CD14-positive monocyte (primary cell): ENCODE data around the gene ING1. TPM values are rescaled to one million over a fixed set of nuclear protein-coding genes. Genes with fewer than 3 reads are reported as not detected.

Source experiments
- DNase-seq, 3 donors: peaks; one replicate each; pipeline ENCODE4 v3.0.0-alpha.2; 2011 to 2022
- H2AFZ ChIP-seq: 2 replicates; pipeline ENCODE4 v1.6.0; 2012; ENCODE audit warnings: mild to moderate bottlenecking, low read depth, low read length, inconsistent platforms; ENCODE audit not compliant: insufficient read depth, poor library complexity, severe bottlenecking
- H3K27ac ChIP-seq, 2 donors: 1 replicate in 1 of 2; 2 replicates in 1 of 2; pipeline ENCODE4 v1.5.1; 2012 to 2013; ENCODE audit warnings: low read length in 2 of 2, control low read depth in 1 of 2, inconsistent platforms in 1 of 2, low read depth in 1 of 2, mild to moderate bottlenecking in 1 of 2
- H3K27me3 ChIP-seq, 2 donors: one replicate each; pipeline versions ENCODE4 v1.6.0 to v1.6.1; 2011 to 2013; ENCODE audit warnings: low read length in 2 of 2; ENCODE audit not compliant: control insufficient read depth in 2 of 2, insufficient read depth in 2 of 2
- H3K36me3 ChIP-seq, 2 donors: replicated peaks in 1 of 2; 1 replicate in 1 of 2; 2 replicates in 1 of 2; pipeline versions ENCODE4 v1.5.1 to v1.6.1; 2012 to 2013; ENCODE audit warnings: low read length in 2 of 2, control low read depth in 1 of 2, inconsistent platforms in 1 of 2, mild to moderate bottlenecking in 1 of 2; ENCODE audit not compliant: insufficient read depth in 2 of 2, control insufficient read depth in 1 of 2
- H3K4me1 ChIP-seq, 2 donors: 1 replicate in 1 of 2; 2 replicates in 1 of 2; pipeline versions ENCODE4 v1.5.1 to v1.6.1; 2012 to 2013; ENCODE audit warnings: low read length in 2 of 2, control low read depth in 1 of 2, inconsistent platforms in 1 of 2, mild to moderate bottlenecking in 1 of 2, moderate library complexity in 1 of 2; ENCODE audit not compliant: insufficient read depth in 2 of 2, control insufficient read depth in 1 of 2
- H3K4me2 ChIP-seq: replicated peaks from 2 replicates; pipeline ENCODE3; 2012; ENCODE audit warnings: low read length, moderate library complexity, mild to moderate bottlenecking; ENCODE audit not compliant: poor library complexity, severe bottlenecking; ENCODE audit errors: extremely low read depth
- H3K4me3 ChIP-seq, 3 experiments: fragments of 200-600 bp in 1 of 3; sonication (generic) in 1 of 3; replicated peaks in 1 of 3; 1 replicate in 2 of 3; 2 replicates in 1 of 3; pipeline ENCODE4 v1.5.1; 2011 to 2013; ENCODE audit warnings: low read length in 3 of 3, mild to moderate bottlenecking in 3 of 3, control low read depth in 2 of 3, low read depth in 2 of 3, inconsistent platforms in 1 of 3, moderate library complexity in 1 of 3
- H3K79me2 ChIP-seq: 2 replicates; pipeline ENCODE4 v1.6.0; 2012; ENCODE audit warnings: mild to moderate bottlenecking, control low read depth, inconsistent platforms, low read length, moderate library complexity; ENCODE audit not compliant: insufficient read depth
- H3K9ac ChIP-seq: 2 replicates; pipeline ENCODE4 v1.6.0; 2017; ENCODE audit warnings: low read length, mild to moderate bottlenecking; ENCODE audit not compliant: insufficient read depth, poor library complexity, severe bottlenecking
- H3K9me3 ChIP-seq, 2 donors: replicated peaks in 1 of 2; 1 replicate in 1 of 2; 2 replicates in 1 of 2; pipeline versions ENCODE4 v1.5.1 to v1.6.1; 2012 to 2013; ENCODE audit warnings: low read length in 2 of 2, control low read depth in 1 of 2; ENCODE audit not compliant: control insufficient read depth in 1 of 2, insufficient read depth in 1 of 2
- H4K20me1 ChIP-seq: 2 replicates; pipeline ENCODE4 v1.6.0; 2012; ENCODE audit warnings: mild to moderate bottlenecking, low read length, control low read depth, moderate library complexity; ENCODE audit not compliant: insufficient read depth
- H3K27ac Mint-ChIP-seq, 7 donors: one replicate each; pipeline ENCODE4 v1.8.0; 2020; ENCODE audit warnings: mild to moderate bottlenecking in 7 of 7, mixed read lengths in 7 of 7, moderate library complexity in 6 of 7, inconsistent platforms in 2 of 7
- H3K27me3 Mint-ChIP-seq, 3 donors: one replicate each; pipeline ENCODE4 v1.8.0; 2021 to 2022; ENCODE audit warnings: low read depth in 3 of 3, mild to moderate bottlenecking in 3 of 3, mixed read lengths in 3 of 3, moderate library complexity in 3 of 3, inconsistent platforms in 1 of 3
- H3K36me3 Mint-ChIP-seq, 2 donors: one replicate each; pipeline ENCODE4 v1.8.0; 2020; ENCODE audit warnings: mixed read lengths in 2 of 2, inconsistent platforms in 1 of 2, mild to moderate bottlenecking in 1 of 2
- H3K4me1 Mint-ChIP-seq: one replicate; pipeline ENCODE4 v1.8.0; 2020; ENCODE audit warnings: mild to moderate bottlenecking, mixed read lengths
- H3K4me3 Mint-ChIP-seq, 2 donors: one replicate each; pipeline ENCODE4 v1.8.0; 2020; ENCODE audit warnings: mild to moderate bottlenecking in 2 of 2, mixed read lengths in 2 of 2, moderate library complexity in 1 of 2
- H3K9me3 Mint-ChIP-seq, 7 donors: one replicate each; pipeline ENCODE4 v1.8.0; 2020 to 2022; ENCODE audit warnings: mixed read lengths in 7 of 7, mild to moderate bottlenecking in 6 of 7, moderate library complexity in 6 of 7, inconsistent platforms in 2 of 7
- WGBS: methylation state at CpG from one replicate; pipeline ENCODE4 v1.1.5; 2013; ENCODE audit warnings: missing lambda C conversion rate; ENCODE audit not compliant: insufficient coverage; 5-methylcytosine and 5-hydroxymethylcytosine counted together
- intact Hi-C, 2 donors: fragments of 100-400 bp; cut with micrococcal nuclease; formaldehyde crosslinking; loops; one replicate each; pipeline versions ENCODE4 v1.15.0 to v1.15.1; 2023
- polyA plus RNA-seq, 3 donors: library from polyadenylated mRNA; depleted of rRNA in 1 of 3; unstranded in 2 of 3; stranded (reverse) in 1 of 3; fragments of 300-500 nt in 2 of 3; fragments of >200 nt in 1 of 3; fragmentation: Illumina TruSeq in 2 of 3; gene quantifications; 1 replicate in 2 of 3; 2 replicates in 1 of 3; pipeline ENCODE4 v1.2.3, GENCODE V29; 2012 to 2021
- TF ChIP-seq, protein P1 (sequence below): fragments of 200-600 bp; IDR thresholded peaks from one replicate; pipeline ENCODE4 v1.8.0; 2022; ENCODE audit warnings: antibody characterized with exemption, mild to moderate bottlenecking

The ING1 gene
- polyA plus RNA-seq, 3 donors = 8.4 to 128 (median 11.8) TPM

DNA sequence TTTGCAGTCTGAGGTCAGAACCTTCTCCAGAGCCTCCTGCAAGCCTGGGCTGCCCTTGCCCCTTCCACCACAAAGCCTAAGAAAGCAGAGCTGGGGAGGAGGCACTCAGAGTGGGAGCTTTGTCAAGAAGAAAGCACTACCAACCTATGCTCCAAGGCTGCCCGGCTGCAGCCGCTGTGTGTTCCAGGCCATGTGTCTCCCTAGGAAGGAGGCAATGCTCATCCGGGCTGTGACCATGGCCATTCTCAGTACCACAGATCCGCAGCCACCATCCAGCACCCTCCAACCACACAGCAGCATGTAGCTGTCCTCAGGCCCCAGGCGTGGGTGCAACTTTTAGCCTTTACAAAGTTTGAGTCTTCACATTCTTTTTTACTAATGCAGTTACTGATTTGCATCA lies 29.6 kb upstream of the ING1 start:
- H3K27me3 Mint-ChIP-seq = no peaks in the 10 kb centered on the region
- no peak overlapping the region for H3K4me3 Mint-ChIP-seq
- no peak overlapping the region for H3K4me3 ChIP-seq
- no peaks in the 10 kb centered on the region for H3K4me1 ChIP-seq
- DNase-seq = no peak
- peak overlapping the region in 4 of 7 donors; percentile 23 to 85 (median 68) for H3K27ac Mint-ChIP-seq
- no peaks in the 10 kb centered on the region for H4K20me1 ChIP-seq
- H2AFZ ChIP-seq = no peak overlapping the region
- peaks cover 64 to 85% of the 10 kb centered on the region in 2 donors for H3K36me3 Mint-ChIP-seq
- intact Hi-C loops = loop anchor here in 1 of 2 donors (5.0 kb wide), 1 partner anchor 33 kb away; no protein-coding TSS in a partner anchor
- peaks cover 0 to 2% (median 0%) of the 10 kb centered on the region in 7 donors for H3K9me3 Mint-ChIP-seq
- peak overlapping the region in 1 of 2 donors; percentile 52 for H3K27ac ChIP-seq
- no peaks in the 10 kb centered on the region for H3K27me3 ChIP-seq
- H3K4me2 ChIP-seq = no peak overlapping the region
- H3K9me3 ChIP-seq = no peaks in the 10 kb centered on the region
- TF ChIP-seq, protein P1, sequence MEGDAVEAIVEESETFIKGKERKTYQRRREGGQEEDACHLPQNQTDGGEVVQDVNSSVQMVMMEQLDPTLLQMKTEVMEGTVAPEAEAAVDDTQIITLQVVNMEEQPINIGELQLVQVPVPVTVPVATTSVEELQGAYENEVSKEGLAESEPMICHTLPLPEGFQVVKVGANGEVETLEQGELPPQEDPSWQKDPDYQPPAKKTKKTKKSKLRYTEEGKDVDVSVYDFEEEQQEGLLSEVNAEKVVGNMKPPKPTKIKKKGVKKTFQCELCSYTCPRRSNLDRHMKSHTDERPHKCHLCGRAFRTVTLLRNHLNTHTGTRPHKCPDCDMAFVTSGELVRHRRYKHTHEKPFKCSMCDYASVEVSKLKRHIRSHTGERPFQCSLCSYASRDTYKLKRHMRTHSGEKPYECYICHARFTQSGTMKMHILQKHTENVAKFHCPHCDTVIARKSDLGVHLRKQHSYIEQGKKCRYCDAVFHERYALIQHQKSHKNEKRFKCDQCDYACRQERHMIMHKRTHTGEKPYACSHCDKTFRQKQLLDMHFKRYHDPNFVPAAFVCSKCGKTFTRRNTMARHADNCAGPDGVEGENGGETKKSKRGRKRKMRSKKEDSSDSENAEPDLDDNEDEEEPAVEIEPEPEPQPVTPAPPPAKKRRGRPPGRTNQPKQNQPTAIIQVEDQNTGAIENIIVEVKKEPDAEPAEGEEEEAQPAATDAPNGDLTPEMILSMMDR = no peak
- no peak overlapping the region for H3K9ac ChIP-seq
- 100% methylated on average over 3 of the region's 5 CpGs for WGBS
- H3K4me1 Mint-ChIP-seq = peaks cover 8% of the 10 kb centered on the region
- H3K79me2 ChIP-seq = peaks cover 2% of the 10 kb centered on the region
- H3K36me3 ChIP-seq = peaks cover 64 to 96% of the 10 kb centered on the region in 2 donors

DNA sequence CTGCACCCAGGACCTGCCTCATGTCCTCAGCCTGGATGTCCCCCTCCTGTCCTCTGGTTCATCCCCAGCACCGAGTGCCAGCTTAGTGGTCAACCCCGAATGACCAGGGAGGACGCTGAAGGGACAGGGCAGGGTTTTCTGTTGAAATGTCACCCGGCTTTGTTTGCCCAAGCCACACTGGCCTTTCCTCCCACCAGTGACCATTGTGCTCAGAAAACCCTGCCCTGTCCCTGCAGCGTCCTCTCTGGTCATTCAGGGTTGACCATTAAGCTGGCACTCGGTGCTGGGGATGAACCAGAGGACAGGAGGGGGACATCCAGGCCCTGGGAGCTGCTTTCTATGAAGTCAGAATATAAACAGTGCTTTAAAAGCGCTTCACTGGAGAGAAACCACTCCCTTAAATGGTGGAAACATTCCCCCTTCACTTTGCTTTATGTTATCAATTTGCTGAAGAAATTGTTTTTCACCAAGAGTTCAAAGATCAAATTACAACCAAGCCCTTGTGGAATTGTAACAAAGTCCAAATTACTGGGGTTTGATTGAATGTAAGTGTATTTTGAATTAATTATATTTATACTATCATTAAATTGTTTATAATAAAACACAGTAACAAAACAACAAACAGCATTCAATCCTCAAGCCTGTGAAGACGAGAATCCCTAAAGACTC lies 29.0 kb upstream of the ING1 start:
- peaks cover 8% of the 10 kb centered on the region for H3K4me1 Mint-ChIP-seq
- peak overlapping the region in 3 of 7 donors; percentile 50 to 85 (median 71) for H3K27ac Mint-ChIP-seq
- Histone ChIP-seq H3K4me2 (no peak overlapping the region), H3K79me2 (peaks cover 8% of the 10 kb centered on the region), H3K36me3 (peaks cover 67 to 98% of the 10 kb centered on the region in 2 donors), H4K20me1 (no peaks in the 10 kb centered on the region), H3K4me1 (no peaks in the 10 kb centered on the region), H3K27me3 (no peaks in the 10 kb centered on the region), H3K9ac (no peak overlapping the region), H3K27ac (peak overlapping the region in 1 of 2 donors; percentile 52), H2AFZ (no peak overlapping the region), H3K9me3 (no peaks in the 10 kb centered on the region), H3K4me3 (no peak overlapping the region)
- TF ChIP-seq, protein P1 = no peak
- WGBS = 92% methylated on average over 6 of the region's 8 CpGs
- intact Hi-C loops = loop anchor here in 1 of 2 donors (5.0 kb wide), 1 partner anchor 33 kb away; no protein-coding TSS in a partner anchor
- peaks cover 66 to 85% of the 10 kb centered on the region in 2 donors for H3K36me3 Mint-ChIP-seq
- DNase-seq = no peak
- H3K4me3 Mint-ChIP-seq = no peak overlapping the region
- no peaks in the 10 kb centered on the region for H3K27me3 Mint-ChIP-seq
- peaks cover 0 to 2% (median 0%) of the 10 kb centered on the region in 7 donors for H3K9me3 Mint-ChIP-seq
